DOHH2 (cell line): Measurements from ENCODE around the gene LRP2BP.

Experiments used
- CTCF ChIP-seq: fragments of 200-600 bp; sonication (generic); IDR thresholded peaks from one replicate; pipeline ENCODE4 v1.5.1; 2014; ENCODE audit warnings: antibody characterized with exemption, mild to moderate bottlenecking, low read depth, low read length; ENCODE audit not compliant: poor library complexity, severe bottlenecking
- EZH2phosphoT487 ChIP-seq: fragments of 200-600 bp; sonication (generic); IDR thresholded peaks from 2 replicates; pipeline ENCODE4 v1.6.1; 2017; ENCODE audit warnings: borderline replicate concordance, mild to moderate bottlenecking, antibody characterized with exemption, low read length, moderate library complexity, mixed read lengths

DNA sequence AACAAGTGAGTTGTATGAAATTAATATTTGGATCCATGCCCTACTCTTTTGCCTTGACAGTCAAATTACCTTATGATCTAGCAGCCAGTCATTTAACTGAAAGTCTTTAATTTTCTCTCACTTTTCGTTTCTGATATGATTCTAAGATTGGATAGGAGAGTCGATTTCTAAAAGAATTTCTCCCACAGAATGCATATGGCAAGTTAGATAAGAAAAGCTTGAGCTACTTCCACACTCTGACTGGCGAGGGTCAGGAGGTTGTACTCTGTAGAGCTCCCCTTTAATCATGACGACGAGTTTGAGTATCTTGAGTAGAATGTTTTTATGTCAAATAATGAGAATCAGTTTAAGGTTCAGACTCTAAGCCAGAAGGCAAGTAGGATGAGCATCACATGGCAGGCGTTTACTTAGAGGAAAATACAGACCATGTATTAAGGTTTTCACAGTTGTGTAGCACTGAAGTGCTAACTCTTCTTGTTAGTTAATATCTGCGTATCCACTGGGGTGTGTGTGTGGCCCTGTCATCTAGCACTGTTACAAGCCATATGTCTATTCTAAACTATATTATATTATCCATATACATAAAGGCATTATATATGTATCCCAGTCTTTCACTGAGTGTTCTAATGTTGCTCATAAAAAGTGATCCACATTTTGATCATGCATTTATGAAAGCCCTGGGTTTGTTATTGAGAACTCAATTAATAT is 37.8 kb downstream of the LRP2BP start:
- TF ChIP-seq CTCF (no peak), EZH2phosphoT487 (no peak)
